ENCODE data around the gene SOX2. TPM values are rescaled to one million over a fixed set of nuclear protein-coding genes. Genes with fewer than 3 reads are reported as not detected.

Gene SOX2
- total and polyA plus RNA-seq, 8 donors: 4.1 to 26.9 (median 9.8) TPM; not detected in 1

- H3K4me3 ChIP-seq: peak overlapping the region; percentile 51 to 72 (median 56)
- peaks cover 6 to 39% (median 35%) of the 10 kb centered on the region in 4 donors for H3K4me1 ChIP-seq
- H3K9me3 ChIP-seq: no peaks in the 10 kb centered on the region
- intact Hi-C loops (cut with DNase I; ENCODE audit: low total_unique reads): loop anchor here (10.0 kb wide), 1 partner anchor 542 kb away; no protein-coding TSS in a partner anchor
- peak; percentile 39 to 65 for DNase-seq
- no peaks in the 10 kb centered on the region for H3K36me3 ChIP-seq
- WGBS, 5 donors: 1 to 5% (median 3%) methylated on average over 14 to 65 of the region's 65 CpGs
- peaks cover 16 to 100% (median 66%) of the 10 kb centered on the region in 3 donors for H3K27me3 ChIP-seq
- no peak for TF ChIP-seq POLR2AphosphoS5 (IDR thresholded peaks at IDR 0.05)
- no peak for TF ChIP-seq POLR2A (IDR thresholded peaks at IDR 0.05)
- no peak for TF ChIP-seq CTCF (IDR thresholded peaks at IDR 0.05)
- TF ChIP-seq EP300 (IDR thresholded peaks at IDR 0.05): no peak
- peak overlapping the region; percentile 78 to 93 (median 87) for H3K27ac ChIP-seq
Observed at GRCh38 chr3:181712553-181713279, 991 bp downstream of the SOX2 start.

- Histone ChIP-seq H3K9me3 (no peaks in the 10 kb centered on the region), H3K27me3 (peaks cover 16 to 100% (median 67%) of the 10 kb centered on the region in 3 donors), H3K4me3 (peak overlapping the region; percentile 51 to 72 (median 56)), H3K4me1 (peaks cover 6 to 39% (median 35%) of the 10 kb centered on the region in 4 donors), H3K27ac (peak overlapping the region; percentile 78 to 93 (median 87)), H3K36me3 (no peaks in the 10 kb centered on the region)
- 2 to 11% (median 3%) methylated on average over 9 to 11 of the region's 11 CpGs for WGBS, 5 donors
- intact Hi-C loops (cut with DNase I; ENCODE audit: low total_unique reads): loop anchor here (10.0 kb wide), 1 partner anchor 542 kb away; no protein-coding TSS in a partner anchor
- TF ChIP-seq EP300 (IDR thresholded peaks at IDR 0.05) (no peak), CTCF (IDR thresholded peaks at IDR 0.05) (no peak)
- no peak for DNase-seq
Observed at GRCh38 chr3:181713280-181713647, 1.5 kb downstream of the SOX2 start.

- Histone ChIP-seq H3K27me3 (peaks cover 17 to 100% (median 73%) of the 10 kb centered on the region in 3 donors), H3K4me1 (peaks cover 6 to 39% (median 35%) of the 10 kb centered on the region in 4 donors), H3K36me3 (no peaks in the 10 kb centered on the region), H3K9me3 (no peaks in the 10 kb centered on the region), H3K4me3 (peak overlapping the region; percentile 51 to 72 (median 56)), H3K27ac (peak overlapping the region in 4 of 5 donors; percentile 80 to 87 (median 86))
- no peak for TF ChIP-seq POLR2AphosphoS5 (IDR thresholded peaks at IDR 0.05)
- 4 to 10% (median 7%) methylated on average over 13 of the region's 13 CpGs for WGBS, 5 donors
- intact Hi-C loops (cut with DNase I; ENCODE audit: low total_unique reads): loop anchor here (10.0 kb wide), 1 partner anchor 541 kb away; no protein-coding TSS in a partner anchor
- DNase-seq: no peak
Observed at GRCh38 chr3:181713676-181714612, 2.2 kb downstream of the SOX2 start.

GRCh38 chr3:181715571-181716340, 4.0 kb downstream of the SOX2 start:
- 4 to 7% (median 5%) methylated on average over 15 of the region's 15 CpGs for WGBS, 5 donors
- TF ChIP-seq POLR2A (IDR thresholded peaks at IDR 0.05) (no peak), EP300 (IDR thresholded peaks at IDR 0.05) (no peak), CTCF (IDR thresholded peaks at IDR 0.05) (no peak), POLR2AphosphoS5 (IDR thresholded peaks at IDR 0.05) (no peak)
- Histone ChIP-seq H3K9me3 (no peaks in the 10 kb centered on the region), H3K4me3 (peak overlapping the region; percentile 51 to 72 (median 56)), H3K27ac (peak overlapping the region; percentile 80 to 89 (median 87)), H3K27me3 (peaks cover 26 to 100% (median 76%) of the 10 kb centered on the region in 3 donors), H3K4me1 (peaks cover 6 to 41% (median 32%) of the 10 kb centered on the region in 4 donors), H3K36me3 (no peaks in the 10 kb centered on the region)
- intact Hi-C loops (cut with DNase I; ENCODE audit: low total_unique reads): loop anchor here (10.0 kb wide), 1 partner anchor 539 kb away; no protein-coding TSS in a partner anchor
- DNase-seq: peak in 1 of 2 donors; percentile 54

Measured in stomach (tissue), 9 donors.